ENCODE data around the gene SENP7.
"Not testable (repeated sequence)": the region's sequence is repeated elsewhere in the genome, so short reads cannot be mapped to it uniquely, and the experiment has no call there.

Gene SENP7

DNA sequence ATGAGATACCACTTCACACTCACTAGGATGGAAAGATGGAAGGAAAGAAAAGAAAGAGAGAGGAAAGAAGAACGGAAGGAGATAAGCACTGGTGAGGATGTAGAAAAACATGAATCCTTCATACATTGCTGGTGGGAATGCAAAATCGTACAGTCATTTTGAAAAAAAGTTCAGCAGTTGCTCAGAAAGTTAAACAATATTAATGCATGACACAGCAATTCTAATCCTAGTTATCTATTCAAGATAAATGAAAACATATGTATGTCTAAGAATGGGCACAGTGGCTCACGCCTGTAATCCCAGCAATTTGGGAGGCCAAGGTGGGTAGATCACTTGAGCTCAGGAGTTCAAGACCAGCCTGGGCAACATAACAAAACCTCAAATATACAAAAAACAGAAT lies 59.1 kb downstream of the SENP7 start:
- no peak for DNase-seq

DNA sequence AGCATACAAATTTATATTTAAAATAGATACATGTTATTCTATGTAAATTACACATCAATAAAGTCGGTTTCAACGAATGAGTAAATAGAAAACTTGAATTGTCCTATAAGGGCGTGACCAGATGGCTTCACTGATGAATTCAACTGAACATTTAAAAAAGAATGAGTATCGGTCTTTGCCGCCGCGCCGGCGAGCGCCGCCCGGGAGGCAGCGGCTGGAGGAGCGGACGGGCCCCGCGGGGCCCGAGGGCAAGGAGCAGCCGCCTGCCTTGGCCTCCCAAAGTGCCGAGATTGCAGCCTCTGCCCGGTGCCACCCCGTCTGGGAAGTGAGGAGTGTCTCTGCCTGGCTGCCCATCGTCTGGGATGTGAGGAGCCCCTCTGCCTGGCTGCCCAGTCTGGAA lies 74.4 kb downstream of the SENP7 start:
- DNase-seq, result not testable (repeated sequence)

DNA sequence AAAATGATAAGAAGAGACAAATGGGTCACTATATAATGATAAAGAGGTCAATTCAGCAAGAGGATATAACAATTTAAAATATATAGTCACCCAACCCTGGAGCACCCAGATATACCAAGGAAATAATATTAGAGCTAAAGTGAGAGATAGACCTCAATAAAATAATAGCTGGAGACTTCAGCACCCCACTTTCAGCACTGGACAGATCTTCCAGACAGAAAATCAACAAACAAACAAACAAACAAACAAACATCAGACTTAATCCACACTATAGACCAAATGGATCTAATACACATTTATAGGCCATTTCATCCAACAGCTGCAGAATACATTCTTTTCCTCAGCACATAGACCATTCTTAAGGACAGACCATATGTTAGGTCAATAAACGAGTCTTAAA lies 79.4 kb downstream of the SENP7 start:
- DNase-seq, result no peak

DNA sequence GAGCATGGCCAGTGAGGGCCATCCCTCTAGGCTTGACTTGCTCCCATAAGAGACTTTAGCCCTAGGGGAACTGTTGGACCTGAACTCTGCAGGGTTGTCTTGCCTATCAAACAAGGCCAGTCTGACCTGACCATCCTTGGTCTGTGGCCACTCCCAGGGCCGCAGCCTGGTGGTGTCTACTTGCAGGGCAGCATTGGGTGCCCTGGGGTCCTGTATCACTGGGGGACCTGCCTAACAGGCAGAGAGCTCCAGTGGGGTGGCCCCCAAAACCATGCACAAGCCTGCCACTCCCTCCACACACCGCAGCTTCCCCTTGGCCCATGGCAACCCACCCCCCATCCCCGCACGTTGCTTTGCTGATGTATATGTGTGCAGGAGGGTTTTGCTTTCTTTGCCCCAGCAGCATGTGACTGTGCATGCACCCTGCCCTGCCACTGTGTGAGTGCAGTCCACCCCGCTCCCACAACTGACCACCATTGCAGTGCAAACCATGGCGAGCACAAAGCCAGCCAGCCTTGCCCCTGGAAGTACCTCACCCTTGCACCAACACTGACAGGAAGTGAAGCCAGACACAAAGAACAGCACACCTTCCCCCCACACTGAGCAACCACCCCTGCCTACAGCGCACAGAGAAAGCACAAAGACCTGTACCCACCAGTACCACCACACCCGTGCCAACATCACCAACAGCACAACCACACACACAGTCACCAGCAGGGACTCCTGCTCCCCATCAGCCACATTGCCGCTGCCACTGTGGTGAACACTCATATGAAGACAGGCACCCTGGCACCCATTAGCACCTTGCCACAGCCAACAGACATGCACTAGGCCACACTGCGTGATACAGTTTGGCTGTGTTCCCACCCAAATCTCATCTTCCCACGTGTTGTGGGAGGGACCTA lies 88.8 kb downstream of the SENP7 start:
- no peak for DNase-seq

DNA sequence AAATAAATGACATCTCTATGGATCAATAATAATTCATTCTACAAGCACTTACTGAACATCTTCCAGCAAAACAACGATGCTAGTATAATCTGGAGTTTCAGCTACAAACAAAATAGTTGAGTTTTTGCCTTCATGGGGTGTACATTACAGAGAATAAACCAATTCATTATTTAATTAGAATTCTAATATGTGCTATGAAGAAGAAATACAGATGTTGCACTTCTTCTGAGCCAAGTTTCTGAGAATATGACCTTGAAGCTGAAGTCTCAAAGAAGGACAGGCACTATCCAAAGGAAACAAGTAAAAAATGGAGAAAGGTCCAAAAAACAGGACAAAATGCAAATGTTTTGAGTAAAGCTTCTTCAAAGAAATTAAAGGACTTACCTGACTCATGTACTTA lies 94.2 kb downstream of the SENP7 start:
- DNase-seq, result no peak

DNA sequence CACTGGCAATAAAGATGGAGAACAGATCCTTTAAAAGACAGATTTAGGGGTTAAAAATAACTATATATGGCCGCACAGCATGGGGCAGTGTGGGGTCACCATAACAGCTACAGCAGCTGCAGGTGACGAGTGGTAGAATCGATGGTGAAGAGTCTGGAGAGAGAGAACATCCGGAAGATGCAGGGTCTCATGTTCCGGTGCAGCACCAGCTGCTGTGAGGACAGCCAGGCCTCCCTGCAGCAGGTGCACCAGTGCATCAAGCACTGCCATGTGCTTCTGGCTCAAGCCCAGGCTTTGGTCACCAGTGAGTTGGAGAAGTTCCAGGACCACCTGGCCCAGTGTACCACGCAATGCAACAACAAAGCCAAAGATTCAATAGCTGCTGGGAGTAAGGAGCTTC lies 98.9 kb downstream of the SENP7 start:
- DNase-seq, result no peak

DNA sequence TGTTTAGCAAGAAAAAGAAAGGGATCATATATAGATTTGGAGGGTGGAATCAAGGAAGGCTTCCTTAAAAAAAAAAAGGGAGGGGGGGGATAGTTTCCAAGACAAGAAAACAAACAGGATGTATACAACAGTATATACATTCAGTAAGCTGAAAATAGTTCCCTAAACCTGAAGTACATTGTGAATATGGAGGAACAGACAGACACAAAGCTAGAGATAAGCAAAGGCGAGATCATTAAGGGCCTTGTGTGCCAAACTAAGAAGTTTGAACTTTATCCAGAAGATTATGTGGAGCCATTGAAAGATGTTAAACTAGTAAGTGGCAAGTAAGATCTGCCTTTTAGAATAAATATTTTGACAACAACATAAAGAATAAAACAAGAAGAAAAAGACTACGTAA lies 99.4 kb downstream of the SENP7 start:
- DNase-seq, result no peak

DNA sequence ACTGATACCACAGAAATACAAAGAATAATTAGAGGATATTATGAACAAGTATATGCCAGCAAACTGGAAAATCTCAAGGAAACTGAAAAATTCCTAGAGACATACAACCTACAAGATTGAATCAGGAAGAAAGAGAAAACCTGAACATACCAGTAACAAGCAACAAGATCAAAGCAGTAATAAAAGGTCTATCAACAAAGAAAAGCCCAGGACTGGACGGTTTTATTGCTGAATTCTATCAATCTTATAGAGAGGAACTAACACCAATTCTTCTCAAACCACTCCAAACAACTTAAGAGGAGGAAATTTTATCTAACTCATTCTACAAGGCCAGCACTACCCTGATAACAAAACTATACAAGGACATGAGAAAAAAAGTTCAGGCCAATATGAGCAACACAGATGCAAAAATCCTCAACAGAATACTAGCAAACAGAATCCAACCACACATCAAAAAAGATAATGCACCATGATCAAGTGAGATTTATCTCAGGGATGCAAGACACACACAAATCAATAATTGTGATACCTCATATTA lies 121.5 kb downstream of the SENP7 start:
- DNase-seq, result no peak

DNA sequence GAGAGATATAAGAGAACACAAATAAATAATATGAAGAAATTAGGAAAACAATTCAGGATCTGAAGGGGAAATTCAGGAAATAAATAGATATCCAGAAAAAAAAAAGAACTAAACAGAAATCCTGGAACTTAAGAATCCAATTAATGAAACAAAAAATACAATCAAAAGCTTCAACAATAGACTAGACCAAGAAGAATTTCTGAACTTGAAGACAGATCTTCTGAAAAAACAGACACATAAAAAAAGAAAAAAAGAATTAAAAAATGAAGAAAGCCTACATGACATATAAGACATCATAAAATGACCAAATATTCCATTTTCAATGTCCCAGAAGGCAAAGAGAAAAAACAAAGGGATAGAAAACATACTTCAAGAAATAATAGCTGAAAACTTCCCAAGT lies 124.3 kb downstream of the SENP7 start:
- no peak for DNase-seq

DNA sequence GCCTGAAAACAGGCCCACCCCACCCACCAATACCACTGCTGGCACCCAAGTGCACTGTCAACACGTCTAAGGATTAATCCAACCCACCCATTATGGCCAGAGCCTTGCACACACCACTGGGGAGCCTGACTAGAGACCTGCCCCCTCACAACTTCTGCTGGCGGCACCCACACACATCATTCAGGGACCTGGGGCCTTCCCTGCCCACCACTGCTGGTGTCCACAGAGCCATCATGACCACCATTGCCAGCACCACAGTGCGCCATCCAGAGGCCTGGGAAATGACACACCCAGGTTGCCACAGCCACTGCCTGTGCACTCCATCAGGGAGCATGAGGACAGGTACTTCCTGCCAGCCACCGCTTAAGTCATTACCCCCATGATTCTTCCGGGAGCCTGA lies 125.7 kb downstream of the SENP7 start:
- DNase-seq, result no peak

DNA sequence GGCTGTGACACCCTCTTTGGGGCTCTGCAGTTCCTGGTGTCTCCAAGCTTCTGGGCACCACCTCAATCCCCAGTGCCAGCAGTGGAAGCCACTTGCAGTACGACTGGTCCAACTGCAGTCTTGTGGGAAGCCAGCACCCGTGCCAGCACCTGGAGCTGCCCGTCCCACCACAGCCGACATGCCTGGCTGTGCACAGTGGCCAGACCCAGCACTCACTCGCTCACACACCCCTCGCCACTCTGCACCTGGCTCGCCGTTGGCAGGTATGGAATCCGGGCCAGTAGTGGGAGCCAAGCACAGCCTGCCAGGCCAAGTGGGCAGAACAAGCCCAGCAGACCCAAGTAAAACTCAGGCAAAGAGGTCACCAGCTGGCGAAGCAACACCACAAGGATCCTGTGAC lies 128.6 kb downstream of the SENP7 start:
- DNase-seq, result no peak

DNA sequence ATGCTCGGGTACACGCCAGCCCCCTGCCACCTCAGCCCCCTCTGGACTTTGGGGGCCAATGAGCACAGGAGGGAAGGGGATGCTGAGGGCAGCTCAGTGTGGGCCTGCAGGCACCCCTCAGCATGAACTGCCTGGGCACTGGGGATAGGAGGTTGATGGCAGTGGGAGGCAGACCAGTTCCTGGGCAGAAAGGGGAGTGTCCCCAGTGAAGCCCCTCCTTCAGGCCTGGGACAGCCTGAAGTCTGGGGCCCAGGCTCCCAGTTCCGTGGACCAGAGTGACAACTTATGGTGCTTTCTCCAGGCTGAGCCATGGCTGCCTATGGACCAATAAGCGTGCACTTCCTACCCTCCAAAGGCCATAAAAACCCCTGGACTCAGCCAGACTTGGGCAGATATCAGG lies 129.4 kb downstream of the SENP7 start:
- DNase-seq, result no peak

DNA sequence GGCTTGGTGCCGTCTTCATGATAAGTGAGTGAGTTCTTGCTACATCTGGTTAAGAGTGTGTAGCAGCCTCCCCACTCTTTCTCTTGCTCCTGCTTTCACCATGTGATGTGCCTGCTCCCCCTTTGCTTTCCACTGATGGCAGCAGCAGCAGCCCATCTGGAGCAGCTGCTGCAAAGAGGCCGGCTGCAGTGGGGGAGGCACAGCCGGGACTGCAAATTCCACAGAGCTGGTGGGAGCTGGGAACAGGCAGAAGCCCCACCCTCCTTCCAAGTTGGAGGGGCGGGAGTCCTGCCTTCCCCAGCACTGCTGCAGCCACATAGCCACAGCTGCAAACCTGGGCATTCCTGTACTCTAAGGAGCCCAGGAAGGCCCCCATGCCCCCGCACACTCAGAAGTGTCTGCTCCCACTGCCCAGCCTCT lies 129.8 kb downstream of the SENP7 start:
- DNase-seq, result no peak

DNA sequence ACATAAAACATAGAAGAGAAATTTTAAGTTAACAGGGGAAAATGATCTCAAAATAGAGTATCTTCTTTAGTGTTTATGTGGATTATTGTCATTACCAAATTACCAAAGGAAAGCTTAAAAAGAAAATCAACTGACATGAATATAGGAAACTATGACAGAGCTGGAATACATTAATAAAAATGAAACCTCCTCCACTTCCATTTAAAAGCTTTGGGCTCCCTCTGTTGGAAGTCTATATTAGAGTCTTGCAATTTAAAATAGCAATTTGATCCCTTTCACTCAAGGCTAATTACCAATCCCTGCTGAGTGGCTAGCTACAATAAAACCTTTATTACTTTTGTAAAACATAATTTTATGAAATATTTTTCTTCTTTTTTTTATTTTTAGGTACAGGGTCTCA lies 131.2 kb downstream of the SENP7 start:
- DNase-seq, result no peak

DNA sequence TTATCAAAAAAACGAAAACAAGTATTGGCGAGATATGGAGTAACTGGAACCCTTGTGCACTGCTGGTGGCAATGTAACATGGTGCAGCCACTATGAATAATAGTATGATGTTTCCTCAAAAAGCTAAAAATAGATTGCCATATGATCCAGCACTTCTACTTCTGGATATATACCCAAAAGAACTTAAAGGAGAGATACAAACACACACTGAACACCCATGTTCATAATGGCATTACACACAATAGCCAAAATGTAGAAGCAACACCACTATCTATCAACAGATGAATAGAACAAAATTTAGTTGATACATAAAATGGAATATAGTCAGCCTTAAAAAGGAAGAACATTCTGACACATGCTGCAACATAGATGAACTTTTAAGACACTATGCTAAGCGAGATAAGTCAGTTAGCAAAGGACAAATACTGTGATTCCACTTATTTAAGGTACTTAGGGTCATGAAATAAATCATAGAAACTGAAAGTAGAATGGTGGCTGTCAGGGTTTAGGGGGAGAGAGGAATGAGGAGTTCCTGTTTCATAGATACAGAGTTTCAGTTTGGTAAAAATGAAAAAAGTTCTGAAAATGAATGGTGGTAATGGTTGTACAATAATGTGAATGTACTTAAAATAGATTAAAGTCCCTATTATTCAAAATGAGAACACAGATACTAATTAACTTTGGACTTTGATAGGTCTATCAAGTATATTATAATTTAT lies 133.2 kb downstream of the SENP7 start:
- no peak for DNase-seq

DNA sequence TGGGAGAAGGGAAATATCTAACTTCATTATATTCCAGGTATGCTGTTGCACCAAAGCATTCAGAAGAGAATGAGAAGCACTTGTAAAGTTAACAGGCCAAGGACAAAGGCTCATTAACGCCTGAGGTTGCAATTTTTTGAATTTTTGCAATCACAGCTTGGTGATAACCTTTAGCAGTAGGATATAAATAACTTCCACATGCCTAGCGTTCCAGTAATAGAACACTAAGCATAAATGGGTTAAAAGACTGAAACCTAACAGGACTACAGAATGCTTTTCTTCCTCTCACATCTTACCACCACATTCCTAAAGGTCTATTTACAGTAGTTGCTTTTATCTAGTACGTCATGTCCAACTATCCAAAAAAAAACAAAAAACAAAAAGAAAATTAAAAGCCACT lies 135.2 kb downstream of the SENP7 start:
- no peak for DNase-seq

DNA sequence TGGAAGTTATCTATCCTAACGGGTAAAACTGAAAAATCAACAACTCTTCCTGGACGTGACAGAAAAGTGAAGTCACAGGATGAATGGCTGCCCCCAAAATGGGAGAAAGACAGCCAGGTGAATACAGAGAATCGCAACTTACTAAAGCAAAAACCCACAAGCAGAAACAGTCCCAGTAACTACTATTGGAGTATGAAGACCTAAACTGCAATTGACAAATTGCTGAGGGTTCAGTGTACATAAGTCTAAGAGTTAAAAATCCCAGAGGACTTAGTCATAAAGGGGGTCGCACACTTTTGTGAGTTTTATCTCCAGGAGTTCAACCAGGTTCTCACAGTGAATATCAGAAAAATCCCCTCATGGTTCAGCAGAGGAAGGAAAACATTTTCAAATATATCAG lies 135.8 kb downstream of the SENP7 start:
- no peak for DNase-seq

DNA sequence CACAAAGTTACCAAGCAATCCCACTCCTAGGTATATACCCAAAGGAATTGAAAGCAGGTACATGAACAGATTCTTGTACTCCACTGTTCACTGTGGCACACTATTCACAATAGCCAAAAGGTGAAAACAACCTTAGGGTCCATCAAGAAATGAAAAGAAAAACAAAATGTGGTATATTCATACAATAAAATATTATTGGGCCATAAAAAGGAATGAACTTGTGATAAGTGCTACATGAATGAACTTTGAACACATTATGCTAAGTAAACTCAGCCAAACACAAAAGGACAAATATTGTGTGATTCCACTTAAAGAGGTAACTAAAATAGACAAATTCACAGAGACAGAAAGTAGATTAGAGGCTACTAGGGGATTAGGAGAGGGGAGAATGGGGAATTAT lies 137.4 kb downstream of the SENP7 start:
- DNase-seq, result no peak

DNA sequence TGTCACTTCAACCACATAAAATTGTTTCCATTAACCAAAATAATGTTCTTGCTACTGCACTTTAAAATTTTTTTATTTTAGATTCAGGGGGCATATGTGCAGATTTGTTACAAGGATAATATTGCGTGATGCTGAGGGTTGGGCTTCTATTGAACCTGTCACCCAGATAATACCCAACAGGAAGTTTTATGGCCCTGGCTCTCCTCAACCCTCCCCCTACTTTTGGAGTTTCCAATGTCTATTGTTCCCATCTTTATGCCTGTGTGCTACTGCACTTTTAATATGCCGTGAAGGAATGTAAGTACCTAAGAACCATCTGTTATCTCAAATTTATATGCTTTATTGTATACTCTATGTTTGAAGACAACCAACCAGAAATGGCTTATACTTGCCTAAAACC lies 150.6 kb downstream of the SENP7 start:
- DNase-seq, result no peak

DNA sequence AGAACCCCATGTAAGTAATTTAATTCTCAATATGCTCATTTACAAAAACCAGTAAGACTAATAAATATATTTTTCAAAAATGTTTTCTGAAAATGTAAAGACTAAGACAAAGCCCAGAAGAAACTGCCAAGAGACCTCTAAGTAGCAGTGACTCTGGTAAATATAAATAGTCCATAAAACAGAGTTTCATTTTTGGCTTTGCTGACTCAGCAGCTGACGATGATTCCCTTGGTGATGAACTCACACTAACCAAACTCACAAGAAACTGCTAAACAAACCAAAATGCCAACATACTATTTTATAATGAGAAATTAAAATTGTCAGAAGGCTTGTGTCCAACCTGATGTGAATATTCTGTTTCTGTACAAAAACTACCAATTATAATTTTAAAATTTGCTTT lies 161.2 kb downstream of the SENP7 start:
- DNase-seq, result no peak

DNA sequence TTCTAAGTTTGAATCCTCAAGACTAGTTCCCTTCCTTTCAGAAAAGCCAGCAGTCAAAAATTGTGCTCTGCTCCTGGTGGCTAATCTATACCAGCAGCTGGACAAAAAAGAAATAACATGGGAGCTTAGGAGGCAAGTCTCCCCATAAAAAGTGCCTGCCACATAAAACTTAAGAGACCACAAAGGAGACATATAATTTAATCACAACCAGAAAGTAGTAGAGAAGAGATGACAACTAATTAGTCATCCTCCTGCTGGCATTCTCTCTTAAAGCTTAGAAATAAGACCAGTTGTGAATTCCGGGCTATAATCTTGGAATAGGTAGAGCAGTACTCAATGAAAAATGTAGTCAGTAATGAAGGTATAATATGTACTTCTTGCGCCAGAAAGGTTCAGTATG lies 172.4 kb downstream of the SENP7 start:
- DNase-seq, result no peak

DNA sequence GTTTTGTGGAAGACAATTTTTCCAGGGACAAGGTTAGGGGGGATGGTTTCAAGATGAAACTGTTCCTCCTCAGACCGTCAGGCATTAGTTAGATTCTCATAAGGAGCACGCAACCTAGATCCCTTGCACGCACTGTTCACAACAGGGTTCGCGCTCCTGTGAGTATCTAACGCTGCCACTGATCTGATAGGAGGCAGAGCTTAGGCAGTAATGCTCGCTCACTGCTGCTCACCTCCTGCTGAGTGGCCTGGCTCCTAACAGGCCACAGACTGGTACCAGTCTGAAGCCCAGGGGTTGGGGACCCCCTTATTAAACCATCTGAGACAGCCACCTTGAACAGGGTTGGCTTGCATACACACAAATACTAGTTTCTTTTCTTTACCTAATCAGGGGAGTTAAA lies 179.1 kb downstream of the SENP7 start:
- no peak for DNase-seq

Data from amygdala (tissue), 56 donors.